H1 (cell line): Measurements from ENCODE around the gene ADARB2. TPM values are rescaled to one million over a fixed set of nuclear protein-coding genes. Genes with fewer than 3 reads are reported as not detected.

Experiments
- BRCA1 ChIP-seq: IDR thresholded peaks from 2 replicates; pipeline ENCODE4 v1.6.1; 2012; ENCODE audit warnings: low read depth, low read length, improper control_type of control experiment
- SIN3A ChIP-seq, 2 experiments: IDR thresholded peaks in 1 of 2; conservative IDR thresholded peaks in 1 of 2; 2 replicates each; pipeline ENCODE4 v1.6.1; 2011 to 2012; ENCODE audit warnings: low read length in 2 of 2, improper control_type of control experiment in 1 of 2, low read depth in 1 of 2, mild to moderate bottlenecking in 1 of 2
- SP4 ChIP-seq: IDR thresholded peaks from 2 replicates; pipeline ENCODE4 v1.6.1; 2012; ENCODE audit warnings: low read length, inconsistent platforms
- polyA plus RNA-seq, 7 experiments: library from polyadenylated mRNA; depleted of rRNA in 3 of 7; stranded (reverse) in 5 of 7; unstranded in 2 of 7; fragments of >200 nt in 5 of 7; fragments of 200-250 nt in 2 of 7; gene quantifications; 1 replicate in 5 of 7; 2 replicates in 1 of 7; 4 replicates in 1 of 7; pipeline versions ENCODE4 v1.2.1 to v1.2.3, GENCODE V29; 2011 to 2013; ENCODE audit warnings: missing spikeins in 2 of 7, mixed read lengths in 2 of 7
- total RNA-seq: library from RNA; stranded (reverse); fragmentation: NEBNext Ultra II Directional; extraction: Animal tissue kit (Norgen Biotek cat#: 25700); gene quantifications from 2 replicates; pipeline ENCODE4 v1.2.1, GENCODE V29; 2021

ADARB2 gene
- total and polyA plus RNA-seq, 2 of the 8 experiments (the other 6 are each of a cell fraction or from before 2014, with no cell fraction given), result 2.2 to 2.8 TPM

DNA sequence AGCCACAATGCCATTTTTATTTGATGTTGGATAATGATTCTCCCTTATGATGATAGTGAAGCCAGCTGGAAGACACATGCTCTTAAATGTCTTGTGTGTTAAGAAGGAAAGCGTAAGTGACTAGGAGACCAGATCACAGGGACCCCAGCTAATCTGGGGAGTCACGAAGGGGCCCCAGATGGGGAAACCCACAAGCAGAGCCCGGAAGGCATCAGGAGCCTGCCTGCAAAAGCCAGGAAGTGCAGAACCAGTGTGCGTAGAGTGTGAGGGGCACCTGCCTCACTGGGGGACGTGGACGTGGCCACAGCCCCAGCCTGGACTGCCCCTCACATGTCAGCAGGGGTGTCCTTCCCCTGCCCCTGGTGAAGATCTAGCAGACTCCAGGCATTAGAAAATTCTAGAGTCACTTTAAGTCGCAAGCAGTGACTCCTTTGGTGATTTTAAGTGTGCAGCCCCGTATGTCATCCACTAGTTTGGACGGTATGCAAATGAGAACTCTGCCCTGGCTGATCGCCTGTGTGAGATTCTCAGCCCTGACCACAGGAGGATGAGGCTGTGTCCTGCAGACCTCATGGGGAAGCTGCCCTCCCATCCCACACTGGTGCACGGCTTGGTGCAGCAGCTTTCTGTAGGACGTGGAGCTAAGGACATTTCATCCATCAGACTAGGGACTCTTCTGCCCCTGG is 438.1 kb downstream of the ADARB2 start (continued):
- TF ChIP-seq SP4 (no peak), BRCA1 (no peak), SIN3A (conservative IDR thresholded peaks at IDR 0.05 in 1 of 2, IDR thresholded peaks at IDR 0.05 in 1 of 2; ENCODE audit: low read depth in 1 of 2, low read length in 2 of 2) (no peak)
